HG03439 (cell line): ENCODE results near the gene MTO1.
"Not testable (repeated sequence)": the region's sequence is repeated elsewhere in the genome, so short reads cannot be mapped to it uniquely, and the experiment has no call there.

Experiments
- ATAC-seq: cut with Tn5 transposase; IDR thresholded peaks from one replicate; pipeline ENCODE4 v1.9.1; 2021; ENCODE audit warnings: mild to moderate bottlenecking, moderate library complexity; ENCODE audit not compliant: unreplicated experiment

The MTO1 gene

GRCh38 chr6:73523434-73524123 is 62.0 kb downstream of the MTO1 start:
- peak; percentile 42 for ATAC-seq

- ATAC-seq: no peak
Measured at GRCh38 chr6:73525546-73526330, 64.2 kb downstream of the MTO1 start.

GRCh38 chr6:73528897-73529296 is 67.4 kb downstream of the MTO1 start:
- ATAC-seq: no peak

GRCh38 chr6:73532293-73532692 is 70.8 kb downstream of the MTO1 start:
- ATAC-seq: no peak

GRCh38 chr6:73534628-73535027 is 73.1 kb downstream of the MTO1 start:
- no peak for ATAC-seq

- ATAC-seq: no peak
Measured at GRCh38 chr6:73537677-73538076, 76.1 kb downstream of the MTO1 start.

GRCh38 chr6:73538116-73538779 is 76.7 kb downstream of the MTO1 start:
- no peak for ATAC-seq

GRCh38 chr6:73542481-73542880 is 80.9 kb downstream of the MTO1 start:
- ATAC-seq: not testable (repeated sequence)

- no peak for ATAC-seq
Measured at GRCh38 chr6:73542891-73543290, 81.4 kb downstream of the MTO1 start.

- no peak for ATAC-seq
Measured at GRCh38 chr6:73547036-73547435, 85.5 kb downstream of the MTO1 start.

GRCh38 chr6:73548458-73549446 is 87.2 kb downstream of the MTO1 start:
- ATAC-seq: no peak

- not testable (repeated sequence) for ATAC-seq
Measured at GRCh38 chr6:73551115-73551514, 89.6 kb downstream of the MTO1 start.

GRCh38 chr6:73555380-73555949 is 93.9 kb downstream of the MTO1 start:
- not testable (repeated sequence) for ATAC-seq

GRCh38 chr6:73556836-73557235 is 95.3 kb downstream of the MTO1 start:
- ATAC-seq: no peak
